ENCODE results near the gene NHS.

DNA sequence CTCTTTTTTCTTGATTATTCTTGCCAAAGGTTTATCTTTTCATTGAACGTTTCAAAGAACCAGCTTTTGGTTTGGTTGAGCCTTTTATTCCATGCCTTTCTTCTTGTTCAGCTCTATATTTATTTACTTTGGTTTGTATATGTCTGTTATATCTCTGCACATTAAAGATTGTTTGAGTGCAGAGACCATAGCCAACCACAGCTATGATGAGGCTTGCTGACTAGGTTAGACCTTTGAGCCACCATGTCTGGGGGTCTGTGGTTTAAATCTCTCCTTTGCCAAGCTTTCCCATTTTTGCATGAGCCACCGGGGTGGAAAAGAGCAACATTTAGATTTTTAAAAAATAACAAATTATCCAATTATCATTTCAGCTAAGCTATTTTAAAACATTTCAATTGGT, 96.1 kb downstream of the NHS start:
- TF ChIP-seq, protein P1, sequence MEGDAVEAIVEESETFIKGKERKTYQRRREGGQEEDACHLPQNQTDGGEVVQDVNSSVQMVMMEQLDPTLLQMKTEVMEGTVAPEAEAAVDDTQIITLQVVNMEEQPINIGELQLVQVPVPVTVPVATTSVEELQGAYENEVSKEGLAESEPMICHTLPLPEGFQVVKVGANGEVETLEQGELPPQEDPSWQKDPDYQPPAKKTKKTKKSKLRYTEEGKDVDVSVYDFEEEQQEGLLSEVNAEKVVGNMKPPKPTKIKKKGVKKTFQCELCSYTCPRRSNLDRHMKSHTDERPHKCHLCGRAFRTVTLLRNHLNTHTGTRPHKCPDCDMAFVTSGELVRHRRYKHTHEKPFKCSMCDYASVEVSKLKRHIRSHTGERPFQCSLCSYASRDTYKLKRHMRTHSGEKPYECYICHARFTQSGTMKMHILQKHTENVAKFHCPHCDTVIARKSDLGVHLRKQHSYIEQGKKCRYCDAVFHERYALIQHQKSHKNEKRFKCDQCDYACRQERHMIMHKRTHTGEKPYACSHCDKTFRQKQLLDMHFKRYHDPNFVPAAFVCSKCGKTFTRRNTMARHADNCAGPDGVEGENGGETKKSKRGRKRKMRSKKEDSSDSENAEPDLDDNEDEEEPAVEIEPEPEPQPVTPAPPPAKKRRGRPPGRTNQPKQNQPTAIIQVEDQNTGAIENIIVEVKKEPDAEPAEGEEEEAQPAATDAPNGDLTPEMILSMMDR (IDR thresholded peaks at IDR 0.05; ENCODE audit: low read depth, low read length, poor library complexity, severe bottlenecking): no peak
- TF ChIP-seq EZH2phosphoT487 (IDR thresholded peaks at IDR 0.05; ENCODE audit: borderline replicate concordance, low read length): no peak

Data from DOHH2 (cell line).